Stimulated activated naive CD8-positive, alpha-beta T cell treated with anti-CD3 and anti-CD28 coated beads, Interleukin-15, amount 100 ng/mL, for 72 hours (primary cell): ENCODE data around the gene AMY2A.
"Not testable (repeated sequence)": the region's sequence is repeated elsewhere in the genome, so short reads cannot be mapped to it uniquely, and the experiment has no call there.

Experiments
- ATAC-seq: fragments of 150-1000 bp; cut with Tn5 transposase; 2 replicates; pipeline ENCODE4 v1.10.0; 2021; ENCODE audit warnings: mild to moderate bottlenecking, moderate library complexity
- DNase-seq, 2 donors: peaks; one replicate each; pipeline ENCODE4 v3.0.0; 2021 to 2022
- H3K27ac Mint-ChIP-seq, 2 donors: one replicate each; pipeline ENCODE4 v1.8.0; 2022; ENCODE audit warnings: mild to moderate bottlenecking in 2 of 2, mixed read lengths in 2 of 2, moderate library complexity in 2 of 2
- H3K27me3 Mint-ChIP-seq: one replicate; pipeline ENCODE4 v1.8.0; 2022; ENCODE audit warnings: mixed read lengths
- H3K4me1 Mint-ChIP-seq: one replicate; pipeline ENCODE4 v1.8.0; 2022; ENCODE audit warnings: mild to moderate bottlenecking, mixed read lengths
- H3K4me3 Mint-ChIP-seq, 2 donors: one replicate each; pipeline ENCODE4 v1.8.0; 2022; ENCODE audit warnings: mild to moderate bottlenecking in 2 of 2, mixed read lengths in 2 of 2, moderate library complexity in 1 of 2
- H3K9me3 Mint-ChIP-seq, 2 donors: one replicate each; pipeline ENCODE4 v1.8.0; 2022; ENCODE audit warnings: mixed read lengths in 2 of 2

AMY2A gene

GRCh38 chr1:103616994-103617477 is at the start of gene AMY2A:
AMY2A (plus strand) TSS chr1:103617427; CDS start chr1:103617441, 14 bp downstream.
- not testable (repeated sequence) for H3K4me3 Mint-ChIP-seq, DNase-seq, ATAC-seq, H3K9me3 Mint-ChIP-seq, H3K4me1 Mint-ChIP-seq, H3K27me3 Mint-ChIP-seq, H3K27ac Mint-ChIP-seq

DNA sequence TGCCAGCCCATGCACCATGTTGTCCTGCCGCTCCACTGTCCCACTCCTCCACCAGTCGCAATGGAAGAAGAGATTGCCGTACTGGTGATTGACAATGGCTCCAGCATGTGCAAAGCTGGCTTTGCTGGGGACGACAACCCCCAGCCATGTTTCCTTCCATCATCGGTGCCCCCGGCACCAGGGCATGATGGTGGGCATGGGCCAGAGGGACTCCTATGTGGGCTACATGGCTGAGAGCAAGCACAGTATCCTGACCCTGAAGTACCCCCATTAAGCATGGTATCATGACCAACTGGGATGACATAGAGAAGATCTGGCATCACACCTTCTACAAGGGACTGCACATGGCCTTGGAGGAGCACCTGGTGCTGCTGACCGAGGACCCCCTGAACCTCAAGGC is 47.7 kb upstream of the AMY2A start:
- Mint-ChIP-seq H3K4me3 (no peak overlapping the region), H3K27ac (no peak overlapping the region), H3K4me1 (no peaks in the 10 kb centered on the region), H3K27me3 (no peaks in the 10 kb centered on the region), H3K9me3 (peaks cover 0 to 2% of the 10 kb centered on the region in 2 donors)
- DNase-seq (no peak), ATAC-seq (no peak)

DNA sequence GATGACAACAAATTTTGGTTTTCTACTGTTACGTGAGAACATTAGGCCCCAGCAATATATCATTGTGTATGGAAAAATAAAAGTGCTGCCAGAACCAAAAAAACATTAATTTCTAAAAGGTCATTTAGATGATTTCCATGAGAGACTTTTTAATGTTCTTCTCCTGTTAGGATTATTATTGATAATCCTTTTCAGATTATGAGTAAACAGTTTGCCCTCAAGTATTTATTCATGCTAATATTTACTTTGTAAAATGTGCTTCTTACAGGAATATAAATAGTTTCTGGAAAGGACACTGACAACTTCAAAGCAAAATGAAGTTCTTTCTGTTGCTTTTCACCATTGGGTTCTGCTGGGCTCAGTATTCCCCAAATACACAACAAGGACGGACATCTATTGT is 45.9 kb upstream of the AMY2A start, which contains the start of gene AMY2B:
Gene AMY2B (plus strand): TSS at position 301 of the 400 bp plus-strand sequence. CDS start 14 bp downstream, at position 315.
- not testable (repeated sequence) for ATAC-seq, H3K9me3 Mint-ChIP-seq

GRCh38 chr1:103576065-103576464 is 41.2 kb upstream of the AMY2A start:
- DNase-seq: no peak
- H3K27me3 Mint-ChIP-seq: no peaks in the 10 kb centered on the region
- H3K4me1 Mint-ChIP-seq: peaks cover 7% of the 10 kb centered on the region
- ATAC-seq: no peak
- H3K9me3 Mint-ChIP-seq: no peaks in the 10 kb centered on the region
- H3K4me3 Mint-ChIP-seq: no peak overlapping the region
- peak overlapping the region in 1 of 2 donors; percentile 52 for H3K27ac Mint-ChIP-seq

More for the DNA sequence above, 45.9 kb upstream of the AMY2A start, which contains the start of gene AMY2B:
- peak within 1 kb of the TSS in 1 of 2 donors; percentile 67 for H3K27ac Mint-ChIP-seq
- not testable (repeated sequence) for DNase-seq, H3K4me3 Mint-ChIP-seq, H3K4me1 Mint-ChIP-seq, H3K27me3 Mint-ChIP-seq

DNA sequence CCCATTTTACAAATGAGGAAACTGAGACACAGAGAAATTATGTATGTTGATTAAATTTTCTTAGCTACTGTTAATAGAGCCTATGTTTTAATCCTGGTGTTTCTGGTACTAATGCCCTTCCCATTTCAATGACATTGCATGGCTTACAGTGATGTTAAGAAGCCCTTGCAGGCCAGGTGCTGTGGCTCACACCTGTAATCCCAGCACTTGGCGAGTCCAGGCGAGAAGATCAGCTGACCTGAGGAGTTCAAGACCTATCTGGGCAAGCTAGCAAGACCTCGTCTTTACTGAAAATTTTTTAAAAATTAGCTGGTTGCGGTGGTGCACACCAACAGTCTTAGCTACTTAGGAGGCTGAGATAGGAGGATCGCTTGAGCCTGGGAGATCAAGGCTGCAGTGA is 40.4 kb upstream of the AMY2A start:
- H3K9me3 Mint-ChIP-seq, DNase-seq, H3K4me1 Mint-ChIP-seq, H3K4me3 Mint-ChIP-seq, ATAC-seq, H3K27me3 Mint-ChIP-seq, H3K27ac Mint-ChIP-seq: not testable (repeated sequence)

GRCh38 chr1:103582464-103582863 is 34.8 kb upstream of the AMY2A start:
- Mint-ChIP-seq H3K27ac (no peak overlapping the region), H3K27me3 (no peaks in the 10 kb centered on the region), H3K9me3 (peaks cover 0 to 4% of the 10 kb centered on the region in 2 donors), H3K4me3 (no peak overlapping the region), H3K4me1 (no peaks in the 10 kb centered on the region)
- DNase-seq (no peak), ATAC-seq (no peak)

DNA sequence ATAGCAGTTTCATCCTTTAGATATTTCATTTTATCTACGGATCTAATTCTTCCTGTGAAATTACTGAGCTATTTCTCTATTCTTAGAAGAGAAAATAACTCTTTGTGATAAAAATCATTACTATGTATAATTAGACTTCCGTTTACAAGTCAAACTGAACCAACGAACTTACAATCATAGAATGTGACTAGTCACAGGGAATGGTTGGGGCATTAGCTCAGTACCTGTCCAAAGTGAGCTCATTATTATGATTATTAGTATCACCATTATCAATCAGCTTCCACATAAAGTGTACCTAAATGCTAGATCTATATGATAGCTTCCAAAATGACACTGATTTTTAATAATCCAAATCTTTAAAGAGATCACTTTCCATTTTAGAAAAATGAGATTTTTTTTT is 33.3 kb upstream of the AMY2A start:
- H3K4me1 Mint-ChIP-seq: no peaks in the 10 kb centered on the region
- H3K27ac Mint-ChIP-seq: no peak overlapping the region
- H3K4me3 Mint-ChIP-seq: no peak overlapping the region
- peaks cover 5 to 8% of the 10 kb centered on the region in 2 donors for H3K9me3 Mint-ChIP-seq
- no peaks in the 10 kb centered on the region for H3K27me3 Mint-ChIP-seq
- DNase-seq (no peak), ATAC-seq (no peak)

DNA sequence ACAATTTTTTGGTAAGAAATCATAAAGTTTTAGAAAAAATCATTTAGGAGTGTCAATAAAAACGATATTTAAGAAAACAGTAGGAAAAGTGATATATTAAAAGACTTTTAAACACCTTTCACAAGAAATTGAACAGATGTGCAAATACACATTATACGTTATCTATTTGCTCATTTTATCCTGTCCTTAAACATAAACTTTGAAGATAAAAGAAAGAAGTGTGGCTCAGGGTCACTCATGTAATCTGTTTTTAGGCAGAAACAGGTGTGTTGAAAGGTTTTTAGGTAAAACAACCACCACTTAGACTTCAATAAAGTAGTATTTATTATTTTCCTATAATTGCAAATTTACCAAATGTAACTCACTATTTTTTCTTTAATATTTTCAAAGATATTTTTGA is 32.7 kb upstream of the AMY2A start:
- Mint-ChIP-seq H3K4me1 (no peaks in the 10 kb centered on the region), H3K9me3 (peaks cover 12% of the 10 kb centered on the region in 2 donors), H3K27ac (no peak overlapping the region), H3K27me3 (no peaks in the 10 kb centered on the region), H3K4me3 (no peak overlapping the region)
- DNase-seq (no peak), ATAC-seq (no peak)

GRCh38 chr1:103602740-103603139 is 14.5 kb upstream of the AMY2A start:
- not testable (repeated sequence) for H3K4me1 Mint-ChIP-seq, H3K4me3 Mint-ChIP-seq, H3K27ac Mint-ChIP-seq, H3K9me3 Mint-ChIP-seq, ATAC-seq, DNase-seq, H3K27me3 Mint-ChIP-seq

- ATAC-seq (no peak), DNase-seq (no peak)
- no peaks in the 10 kb centered on the region for H3K4me1 Mint-ChIP-seq
- H3K9me3 Mint-ChIP-seq: no peaks in the 10 kb centered on the region
- no peak overlapping the region for H3K4me3 Mint-ChIP-seq
- H3K27ac Mint-ChIP-seq: no peak overlapping the region
- H3K27me3 Mint-ChIP-seq: no peaks in the 10 kb centered on the region
These were observed 865 bp upstream of the AMY2A start for GRCh38 chr1:103616362-103616761.

GRCh38 chr1:103627436-103627835 is 10.2 kb downstream of the AMY2A start:
- not testable (repeated sequence) for H3K4me1 Mint-ChIP-seq, H3K27me3 Mint-ChIP-seq, H3K4me3 Mint-ChIP-seq, H3K9me3 Mint-ChIP-seq, ATAC-seq, H3K27ac Mint-ChIP-seq, DNase-seq

DNA sequence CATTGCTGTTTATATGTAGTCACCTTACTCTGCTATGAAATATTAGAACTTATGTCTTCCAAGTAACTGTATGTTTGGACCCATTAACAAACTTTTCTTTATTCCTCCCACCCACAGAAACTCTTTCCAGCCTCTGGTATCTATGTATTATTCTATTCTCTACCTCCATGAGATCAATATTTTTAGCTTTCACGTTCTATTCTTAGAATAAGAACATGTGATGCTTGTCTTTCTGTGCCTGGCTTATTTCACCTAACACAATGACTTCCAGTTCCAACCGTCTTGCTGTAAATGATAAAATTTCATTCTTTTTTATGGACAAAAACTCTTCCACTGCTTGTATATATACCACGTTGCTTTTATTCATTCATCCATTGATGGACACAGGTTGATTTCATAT is 24.0 kb downstream of the AMY2A start:
- not testable (repeated sequence) for DNase-seq, ATAC-seq, H3K27ac Mint-ChIP-seq, H3K4me3 Mint-ChIP-seq, H3K4me1 Mint-ChIP-seq, H3K27me3 Mint-ChIP-seq, H3K9me3 Mint-ChIP-seq

- not testable (repeated sequence) for H3K4me1 Mint-ChIP-seq, H3K9me3 Mint-ChIP-seq, H3K4me3 Mint-ChIP-seq, ATAC-seq, DNase-seq, H3K27ac Mint-ChIP-seq, H3K27me3 Mint-ChIP-seq
These were observed 26.7 kb downstream of the AMY2A start for GRCh38 chr1:103643908-103644307.

DNA sequence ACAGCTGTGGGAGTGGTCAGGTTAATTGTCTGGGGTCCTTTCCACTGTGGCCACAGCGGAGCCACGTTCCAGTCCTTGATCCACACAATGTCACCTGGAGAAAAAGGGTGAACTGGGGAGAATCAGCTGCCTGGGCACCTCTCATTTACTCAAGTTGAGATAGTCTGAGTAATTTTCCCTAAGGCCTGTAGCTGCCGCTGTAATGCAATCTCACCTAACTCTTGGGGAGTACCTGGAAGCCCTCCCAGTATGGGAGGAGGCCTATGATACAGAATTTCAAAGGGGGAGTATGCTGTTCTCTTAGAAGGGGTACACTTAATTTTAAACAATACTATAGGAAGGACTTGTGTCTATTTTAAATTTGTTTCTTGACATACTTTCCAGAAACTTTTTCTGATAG is 33.1 kb downstream of the AMY2A start:
- H3K27ac Mint-ChIP-seq, DNase-seq, H3K4me3 Mint-ChIP-seq, H3K4me1 Mint-ChIP-seq, H3K9me3 Mint-ChIP-seq, ATAC-seq, H3K27me3 Mint-ChIP-seq: not testable (repeated sequence)

DNA sequence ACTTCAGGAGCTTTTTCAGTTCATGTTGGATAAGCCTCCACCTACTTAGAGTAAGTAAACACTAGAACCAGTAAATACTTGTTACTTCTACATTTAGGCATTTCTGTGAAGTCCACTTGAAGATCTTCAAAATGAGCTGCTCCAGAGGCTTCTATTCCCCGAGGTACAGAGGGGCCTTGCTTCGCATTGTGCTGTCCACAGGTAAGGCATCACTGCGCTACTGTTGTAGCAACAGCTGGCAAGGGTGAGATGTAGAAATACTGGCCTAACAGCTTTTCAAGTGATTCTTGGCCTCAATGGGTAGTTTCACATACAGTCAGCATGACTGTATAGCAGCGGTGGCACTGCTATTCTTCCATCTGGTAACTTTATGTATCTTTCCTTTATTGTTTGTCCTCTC is 33.7 kb downstream of the AMY2A start:
- not testable (repeated sequence) for H3K4me1 Mint-ChIP-seq, ATAC-seq, H3K27ac Mint-ChIP-seq, H3K9me3 Mint-ChIP-seq, DNase-seq, H3K27me3 Mint-ChIP-seq, H3K4me3 Mint-ChIP-seq

DNA sequence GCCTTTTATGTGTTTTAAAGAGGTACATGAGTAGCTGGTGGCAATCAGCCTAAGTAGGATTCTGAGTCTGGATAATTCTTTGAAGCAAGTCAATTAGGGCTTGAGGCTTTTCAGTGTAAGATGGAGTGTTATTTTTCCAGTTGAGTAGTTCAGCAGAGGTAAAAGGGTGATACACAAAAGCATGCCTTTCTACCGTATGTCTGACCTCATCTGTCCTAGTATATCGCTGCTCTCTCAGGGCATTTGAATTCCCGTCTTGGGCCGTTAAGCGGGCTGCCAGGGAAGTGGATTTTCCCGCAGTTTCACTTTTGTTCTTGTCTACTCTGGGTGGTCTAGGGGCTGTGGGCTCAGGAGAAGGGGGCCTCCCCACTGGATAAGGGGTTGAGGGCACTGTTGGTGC is 36.9 kb downstream of the AMY2A start:
- H3K27me3 Mint-ChIP-seq, ATAC-seq, DNase-seq, H3K9me3 Mint-ChIP-seq, H3K27ac Mint-ChIP-seq, H3K4me3 Mint-ChIP-seq, H3K4me1 Mint-ChIP-seq: not testable (repeated sequence)

GRCh38 chr1:103655460-103655859 is 38.2 kb downstream of the AMY2A start, which contains the start of gene AMY1A:
AMY1A (plus strand) TSS chr1:103655760; CDS start chr1:103656331, 571 bp downstream.
- H3K27ac Mint-ChIP-seq, ATAC-seq, H3K4me1 Mint-ChIP-seq, H3K4me3 Mint-ChIP-seq, H3K9me3 Mint-ChIP-seq, H3K27me3 Mint-ChIP-seq, DNase-seq: not testable (repeated sequence)
